ENCODE measurements around the gene TRIM71.

GRCh38 chr3:32872487-32873382, 54.9 kb downstream of the TRIM71 start:
- TF ChIP-seq, protein P1, sequence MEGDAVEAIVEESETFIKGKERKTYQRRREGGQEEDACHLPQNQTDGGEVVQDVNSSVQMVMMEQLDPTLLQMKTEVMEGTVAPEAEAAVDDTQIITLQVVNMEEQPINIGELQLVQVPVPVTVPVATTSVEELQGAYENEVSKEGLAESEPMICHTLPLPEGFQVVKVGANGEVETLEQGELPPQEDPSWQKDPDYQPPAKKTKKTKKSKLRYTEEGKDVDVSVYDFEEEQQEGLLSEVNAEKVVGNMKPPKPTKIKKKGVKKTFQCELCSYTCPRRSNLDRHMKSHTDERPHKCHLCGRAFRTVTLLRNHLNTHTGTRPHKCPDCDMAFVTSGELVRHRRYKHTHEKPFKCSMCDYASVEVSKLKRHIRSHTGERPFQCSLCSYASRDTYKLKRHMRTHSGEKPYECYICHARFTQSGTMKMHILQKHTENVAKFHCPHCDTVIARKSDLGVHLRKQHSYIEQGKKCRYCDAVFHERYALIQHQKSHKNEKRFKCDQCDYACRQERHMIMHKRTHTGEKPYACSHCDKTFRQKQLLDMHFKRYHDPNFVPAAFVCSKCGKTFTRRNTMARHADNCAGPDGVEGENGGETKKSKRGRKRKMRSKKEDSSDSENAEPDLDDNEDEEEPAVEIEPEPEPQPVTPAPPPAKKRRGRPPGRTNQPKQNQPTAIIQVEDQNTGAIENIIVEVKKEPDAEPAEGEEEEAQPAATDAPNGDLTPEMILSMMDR (IDR thresholded peaks at IDR 0.05; ENCODE audit: borderline replicate concordance, extremely low read depth, low read length, poor library complexity, severe bottlenecking) = no peak
- no peak for TF ChIP-seq EZH2 (IDR thresholded peaks at IDR 0.05; ENCODE audit: borderline replicate concordance, low read depth, low read length, severe bottlenecking)

Data from DND-41 (cell line).